ENCODE data around the gene ROCK2. TPM values are rescaled to one million over a fixed set of nuclear protein-coding genes. Genes with fewer than 3 reads are reported as not detected.

The ROCK2 gene
- total and polyA plus RNA-seq, 2 of the 8 experiments (the other 6 are each of a cell fraction or from before 2014, with no cell fraction given), result 2.7 to 29.0 TPM

GRCh38 chr2:11344342-11344955 lies at the start of gene ROCK2 (continued):
- TF ChIP-seq EZH2 (IDR thresholded peaks at IDR 0.05; ENCODE audit: low read depth, low read length, severe bottlenecking) (peak; percentile 11), NRF1 (IDR thresholded peaks at IDR 0.05; ENCODE audit: low read depth, low read length) (no peak), NANOG (IDR thresholded peaks at IDR 0.05; ENCODE audit: insufficient read depth, low read depth, low read length, poor library complexity, severe bottlenecking) (no peak), CHD7 (IDR thresholded peaks at IDR 0.05; ENCODE audit: insufficient replicate concordance, low read length) (no peak), CREB1 (IDR thresholded peaks at IDR 0.05) (no peak), ZNF274 (IDR thresholded peaks at IDR 0.05; ENCODE audit: borderline replicate concordance, extremely low read depth, low read length) (no peak), SIX5 (IDR thresholded peaks at IDR 0.05; ENCODE audit: low read depth, low read length) (no peak), KDM4A (IDR thresholded peaks at IDR 0.05; ENCODE audit: low read depth, low read length, severe bottlenecking) (peak; percentile 26), ATF3 (IDR thresholded peaks at IDR 0.05; ENCODE audit: insufficient read depth, low read depth, low read length) (no peak), BCL11A (IDR thresholded peaks at IDR 0.05; ENCODE audit: low read depth in 2 of 2, low read length in 2 of 2) (no peak), POLR2A (IDR thresholded peaks at IDR 0.05; ENCODE audit: control extremely low read depth in 1 of 2, low read depth in 2 of 2, low read length in 2 of 2) (peak; percentile 44 to 48; a peak in 2 of 3 replicates)

Data from H1 (cell line).